HG03378 (cell line): ENCODE results near the gene FABP3.

Source experiments
- ATAC-seq: cut with Tn5 transposase; IDR thresholded peaks from one replicate; pipeline ENCODE4 v1.9.1; 2021; ENCODE audit warnings: mild to moderate bottlenecking, moderate library complexity; ENCODE audit not compliant: unreplicated experiment

Gene FABP3

GRCh38 chr1:31373056-31373896 is at the start of gene FABP3:
FABP3 (minus strand) TSS chr1:31373076; CDS start chr1:31373014, 62 bp downstream.
- ATAC-seq = no peak

- no peak for ATAC-seq
Measured at GRCh38 chr1:31421371-31422040, 48.6 kb upstream of the FABP3 start.

- no peak for ATAC-seq
Measured at GRCh38 chr1:31420716-31421115, 47.8 kb upstream of the FABP3 start.

GRCh38 chr1:31418626-31419323 is 45.9 kb upstream of the FABP3 start:
- ATAC-seq = no peak

GRCh38 chr1:31417148-31417547 is 44.3 kb upstream of the FABP3 start:
- ATAC-seq = no peak

- ATAC-seq = no peak
Measured at GRCh38 chr1:31416101-31416736, 43.3 kb upstream of the FABP3 start.

- ATAC-seq = no peak
Measured at GRCh38 chr1:31415658-31416057, 42.8 kb upstream of the FABP3 start.

- ATAC-seq = no peak
Measured at GRCh38 chr1:31414980-31415370, 42.1 kb upstream of the FABP3 start.

- ATAC-seq = no peak
Measured at GRCh38 chr1:31413405-31414001, 40.6 kb upstream of the FABP3 start.

- no peak for ATAC-seq
Measured at GRCh38 chr1:31412732-31413404, 40.0 kb upstream of the FABP3 start, which contains the start of gene SERINC2. SERINC2 (plus strand) TSS chr1:31413213; CDS start chr1:31413266, 53 bp downstream.

GRCh38 chr1:31412205-31412604 is 39.3 kb upstream of the FABP3 start:
- ATAC-seq = no peak

GRCh38 chr1:31410871-31411270 is 38.0 kb upstream of the FABP3 start:
- no peak for ATAC-seq

- no peak for ATAC-seq
Measured at GRCh38 chr1:31409946-31410858, 37.3 kb upstream of the FABP3 start.

GRCh38 chr1:31408788-31409318 is 36.0 kb upstream of the FABP3 start:
- ATAC-seq = no peak

- no peak for ATAC-seq
Measured at GRCh38 chr1:31407029-31407626, 34.3 kb upstream of the FABP3 start.

GRCh38 chr1:31405578-31406245 is 32.8 kb upstream of the FABP3 start:
- no peak for ATAC-seq

- no peak for ATAC-seq
Measured at GRCh38 chr1:31401241-31401640, 28.4 kb upstream of the FABP3 start.

- no peak for ATAC-seq
Measured at GRCh38 chr1:31400393-31400792, 27.5 kb upstream of the FABP3 start.
